GM23338 (cell line): ENCODE data around the gene NLRP14.

Experiments
- CREB1 ChIP-seq: fragments of 250-450 bp; sonication (Bioruptor Pico); IDR thresholded peaks from 2 replicates; pipeline ENCODE4 v1.5.0; 2020; ENCODE audit warnings: low read depth, mild to moderate bottlenecking, moderate library complexity
- EZH2 ChIP-seq: fragments of 200-600 bp; sonication (generic); IDR thresholded peaks from one replicate; pipeline ENCODE4 v1.8.0; 2017; ENCODE audit warnings: antibody characterized with exemption, mild to moderate bottlenecking, low read depth; ENCODE audit not compliant: unreplicated experiment
- JUNB ChIP-seq: IDR thresholded peaks from one replicate; pipeline ENCODE4 v1.6.1; 2016; ENCODE audit warnings: antibody characterized with exemption; ENCODE audit not compliant: unreplicated experiment
- NANOG ChIP-seq: IDR thresholded peaks from 2 replicates; pipeline ENCODE4 v1.6.1; 2016; ENCODE audit warnings: antibody characterized with exemption, borderline replicate concordance
- POLR2AphosphoS5 ChIP-seq: IDR thresholded peaks from 2 replicates; pipeline ENCODE4 v1.6.1; 2016; ENCODE audit warnings: antibody characterized with exemption, low read depth
- STAT1 ChIP-seq: IDR thresholded peaks from one replicate; pipeline ENCODE4 v1.6.1; 2016; ENCODE audit warnings: antibody characterized with exemption; ENCODE audit not compliant: unreplicated experiment
- ZNF331 ChIP-seq: fragments of 250-450 bp; sonication (Bioruptor Pico); IDR thresholded peaks from 2 replicates; pipeline ENCODE4 v1.5.0; 2020; ENCODE audit warnings: low read depth, mild to moderate bottlenecking, moderate library complexity
- TF ChIP-seq, protein P1 (sequence below), 2 experiments: fragments of 200-600 bp in 1 of 2; sonication (generic) in 1 of 2; conservative IDR thresholded peaks; 2 replicates each; pipeline versions ENCODE4 v1.5.1 to v1.6.1; 2016 to 2017; ENCODE audit warnings: antibody characterized with exemption in 2 of 2, low read depth in 2 of 2, mild to moderate bottlenecking in 2 of 2, moderate library complexity in 1 of 2

DNA sequence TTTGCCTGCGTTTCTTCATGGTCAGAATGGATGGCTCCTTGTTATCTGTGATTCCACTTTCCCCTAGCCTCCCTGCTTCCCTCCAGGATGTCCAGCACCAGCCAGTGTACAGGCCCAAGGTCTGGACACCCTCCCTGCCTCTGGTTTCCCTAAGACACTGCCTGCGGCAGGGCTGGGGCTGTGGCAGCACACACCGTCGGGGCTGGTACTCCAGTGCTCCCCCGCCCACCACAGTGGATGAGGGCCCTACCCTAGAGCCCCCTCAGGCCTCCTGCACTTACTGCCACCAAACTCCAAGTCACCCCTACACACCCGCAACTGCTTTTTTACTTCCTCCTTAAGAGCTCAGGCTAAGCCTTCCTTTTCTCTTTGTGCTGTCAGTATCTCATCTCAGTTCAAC is 29.1 kb upstream of the NLRP14 start:
- no peak for TF ChIP-seq EZH2
- TF ChIP-seq, protein P1, sequence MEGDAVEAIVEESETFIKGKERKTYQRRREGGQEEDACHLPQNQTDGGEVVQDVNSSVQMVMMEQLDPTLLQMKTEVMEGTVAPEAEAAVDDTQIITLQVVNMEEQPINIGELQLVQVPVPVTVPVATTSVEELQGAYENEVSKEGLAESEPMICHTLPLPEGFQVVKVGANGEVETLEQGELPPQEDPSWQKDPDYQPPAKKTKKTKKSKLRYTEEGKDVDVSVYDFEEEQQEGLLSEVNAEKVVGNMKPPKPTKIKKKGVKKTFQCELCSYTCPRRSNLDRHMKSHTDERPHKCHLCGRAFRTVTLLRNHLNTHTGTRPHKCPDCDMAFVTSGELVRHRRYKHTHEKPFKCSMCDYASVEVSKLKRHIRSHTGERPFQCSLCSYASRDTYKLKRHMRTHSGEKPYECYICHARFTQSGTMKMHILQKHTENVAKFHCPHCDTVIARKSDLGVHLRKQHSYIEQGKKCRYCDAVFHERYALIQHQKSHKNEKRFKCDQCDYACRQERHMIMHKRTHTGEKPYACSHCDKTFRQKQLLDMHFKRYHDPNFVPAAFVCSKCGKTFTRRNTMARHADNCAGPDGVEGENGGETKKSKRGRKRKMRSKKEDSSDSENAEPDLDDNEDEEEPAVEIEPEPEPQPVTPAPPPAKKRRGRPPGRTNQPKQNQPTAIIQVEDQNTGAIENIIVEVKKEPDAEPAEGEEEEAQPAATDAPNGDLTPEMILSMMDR (conservative IDR thresholded peaks at IDR 0.05; ENCODE audit: low read depth in 2 of 2): no peak
- TF ChIP-seq POLR2AphosphoS5: no peak
- no peak for TF ChIP-seq CREB1 (CRISPR knock-in tag)
- TF ChIP-seq ZNF331 (CRISPR knock-in tag): no peak
- no peak for TF ChIP-seq JUNB
- no peak for TF ChIP-seq NANOG
- TF ChIP-seq STAT1: no peak
